CD4-positive, alpha-beta memory T cell (primary cell): Measurements from ENCODE around the gene ARHGAP9. TPM values are rescaled to one million over a fixed set of nuclear protein-coding genes. Genes with fewer than 3 reads are reported as not detected.
A peak's percentile ranks its signal among the peaks of the same experiment; 100 is the strongest.

Experiments used
- CTCF ChIA-PET: fragments of 350-600 bp; sonication (Branson Sonifier 250); formaldehyde crosslinking; loops from one replicate; lab custom pipeline; 2021; ENCODE audit warnings: inconsistent platforms; ENCODE audit not compliant: partially characterized antibody; lab: Charles Lee
- POLR2A ChIA-PET: fragments of 350-600 bp; sonication (Branson Sonifier 250); formaldehyde crosslinking; loops from one replicate; lab custom pipeline; 2021; ENCODE audit not compliant: partially characterized antibody; lab: Charles Lee
- DNase-seq, 5 donors: peaks; one replicate each; pipeline versions ENCODE4 v3.0.0 to v3.0.0-alpha.2; 2020 to 2022; ENCODE audit warnings: mixed read lengths in 1 of 5
- H3K27ac ChIP-seq: one replicate; pipeline ENCODE4 v1.7.0; 2013; ENCODE audit warnings: low read depth, low read length
- H3K27me3 ChIP-seq: 2 replicates; pipeline ENCODE4 v1.7.0; 2013; ENCODE audit warnings: mild to moderate bottlenecking, low read length, moderate library complexity; ENCODE audit not compliant: insufficient read depth
- H3K36me3 ChIP-seq: 2 replicates; pipeline ENCODE4 v1.7.0; 2013; ENCODE audit warnings: mild to moderate bottlenecking, low read length, moderate library complexity; ENCODE audit not compliant: insufficient read depth
- H3K4me1 ChIP-seq: 2 replicates; pipeline ENCODE4 v1.7.0; 2013; ENCODE audit warnings: mild to moderate bottlenecking, low read length, moderate library complexity; ENCODE audit not compliant: insufficient read depth
- H3K4me3 ChIP-seq, 2 donors: one replicate each; pipeline ENCODE4 v1.7.0; 2013; ENCODE audit warnings: low read length in 2 of 2, mild to moderate bottlenecking in 1 of 2
- H3K9me3 ChIP-seq, 2 donors: one replicate each; pipeline ENCODE4 v1.7.0; 2013; ENCODE audit warnings: low read length in 2 of 2, control low read depth in 1 of 2; ENCODE audit not compliant: control insufficient read depth in 1 of 2
- H3K27ac Mint-ChIP-seq, 7 donors: one replicate each; pipeline ENCODE4 v1.8.0; 2020 to 2021; ENCODE audit warnings: mixed read lengths in 7 of 7, mild to moderate bottlenecking in 6 of 7, inconsistent platforms in 3 of 7, moderate library complexity in 3 of 7
- H3K27me3 Mint-ChIP-seq, 2 donors: one replicate each; pipeline ENCODE4 v1.8.0; 2020 to 2021; ENCODE audit warnings: mixed read lengths in 2 of 2
- H3K36me3 Mint-ChIP-seq, 2 donors: one replicate each; pipeline ENCODE4 v1.8.0; 2020 to 2021; ENCODE audit warnings: mixed read lengths in 2 of 2, inconsistent platforms in 1 of 2, mild to moderate bottlenecking in 1 of 2
- H3K4me1 Mint-ChIP-seq, 4 donors: one replicate each; pipeline ENCODE4 v1.8.0; 2020 to 2021; ENCODE audit warnings: mixed read lengths in 4 of 4, mild to moderate bottlenecking in 1 of 4
- H3K4me3 Mint-ChIP-seq, 8 donors: one replicate each; pipeline ENCODE4 v1.8.0; 2020 to 2021; ENCODE audit warnings: mixed read lengths in 8 of 8, mild to moderate bottlenecking in 7 of 8, moderate library complexity in 6 of 8, inconsistent platforms in 3 of 8
- H3K9me3 Mint-ChIP-seq, 8 donors: one replicate each; pipeline ENCODE4 v1.8.0; 2020 to 2021; ENCODE audit warnings: mixed read lengths in 8 of 8, mild to moderate bottlenecking in 5 of 8, inconsistent platforms in 3 of 8, moderate library complexity in 1 of 8
- intact Hi-C: fragments of 100-400 bp; cut with micrococcal nuclease; formaldehyde crosslinking; loops from one replicate; pipeline ENCODE4 v1.15.1; 2023
- polyA plus RNA-seq, 2 donors: library from polyadenylated mRNA; unstranded; fragments of 300-500 nt; fragmentation: Illumina TruSeq; gene quantifications; one replicate each; pipeline ENCODE4 v1.2.3, GENCODE V29; 2021
- total RNA-seq, 2 experiments: library from RNA; stranded (reverse); gene quantifications; one replicate each; pipeline ENCODE4 v1.2.3, GENCODE V29; 2021

The ARHGAP9 gene
- total and polyA plus RNA-seq, 4 experiments from 2014 or later: 206 to 278 (median 241) TPM

DNA sequence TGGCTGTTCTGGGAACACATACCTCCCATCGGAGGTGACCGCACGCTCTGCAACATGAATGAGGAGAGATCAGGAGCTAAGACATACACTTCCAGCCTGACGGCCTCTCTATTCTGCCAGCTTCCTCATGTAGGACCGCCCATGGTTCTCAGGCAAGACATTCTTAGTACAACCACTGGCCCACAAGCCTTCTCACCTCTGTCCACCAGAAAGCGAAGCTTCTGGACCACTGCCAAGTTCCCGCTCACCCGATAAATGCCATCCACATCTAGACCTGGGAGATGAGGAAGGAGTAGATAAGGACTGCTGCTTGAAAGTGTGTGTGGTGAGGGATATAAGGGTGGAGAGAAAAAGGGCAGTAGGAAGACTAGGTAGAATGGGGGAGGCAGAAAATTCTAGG is 5.2 kb downstream of the ARHGAP9 start:
- Histone ChIP-seq H3K9me3 (no peaks in the 10 kb centered on the region), H3K36me3 (peaks cover 54% of the 10 kb centered on the region), H3K4me1 (peaks cover 64% of the 10 kb centered on the region), H3K27ac (no peak overlapping the region), H3K4me3 (no peak overlapping the region), H3K27me3 (no peaks in the 10 kb centered on the region)
- Mint-ChIP-seq H3K27me3 (no peaks in the 10 kb centered on the region), H3K9me3 (peaks cover 0 to 3% (median 0%) of the 10 kb centered on the region in 8 donors), H3K4me3 (peak overlapping the region; percentile 71 to 85 (median 79)), H3K4me1 (peaks cover 37 to 70% (median 53%) of the 10 kb centered on the region in 4 donors), H3K27ac (peak overlapping the region; percentile 60 to 94 (median 82)), H3K36me3 (peaks cover 42 to 70% of the 10 kb centered on the region in 2 donors)
- POLR2A ChIA-PET: interaction anchor here (1.3 to 10.2 kb wide), 4 partner anchors 12 to 267 kb away, joined by 3 to 225 read pairs (median 78); partner anchors contain the start of genes DDIT3, GLI1 and MARS1
- intact Hi-C loops: no loop called here
- CTCF ChIA-PET: interaction anchor here (1.3 to 10.7 kb wide), 5 partner anchors 10 to 29 kb away, joined by 3 to 204 read pairs (median 29); partner anchors contain the start of genes GLI1, INHBE and MARS1
- DNase-seq: no peak

DNA sequence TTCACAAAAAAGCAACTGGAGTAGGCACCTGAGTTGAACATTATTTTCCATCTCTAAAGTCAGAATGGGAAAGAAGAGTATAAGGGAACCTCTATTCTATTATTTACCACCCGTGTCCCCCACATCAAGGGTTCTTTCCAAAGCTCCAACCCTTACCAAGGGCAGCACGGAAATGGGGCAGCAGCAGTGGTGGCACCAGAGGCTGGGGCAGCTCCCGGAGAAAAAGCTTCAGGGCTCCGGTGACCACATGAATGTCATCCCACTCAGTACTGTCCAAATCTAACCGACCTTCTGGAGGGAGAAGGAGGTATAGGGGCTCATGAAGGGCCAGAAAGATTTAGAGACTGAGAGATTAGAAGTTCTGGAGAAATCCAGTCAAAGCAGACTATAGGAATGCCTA is 5.8 kb downstream of the ARHGAP9 start:
- Histone ChIP-seq H3K27ac (no peak overlapping the region), H3K4me1 (peaks cover 59% of the 10 kb centered on the region), H3K36me3 (peaks cover 59% of the 10 kb centered on the region), H3K27me3 (no peaks in the 10 kb centered on the region), H3K9me3 (no peaks in the 10 kb centered on the region), H3K4me3 (no peak overlapping the region)
- H3K27ac Mint-ChIP-seq: peak overlapping the region; percentile 60 to 92 (median 82)
- no peaks in the 10 kb centered on the region for H3K9me3 Mint-ChIP-seq
- intact Hi-C loops: no loop called here
- H3K27me3 Mint-ChIP-seq: no peaks in the 10 kb centered on the region
- peaks cover 46 to 75% of the 10 kb centered on the region in 2 donors for H3K36me3 Mint-ChIP-seq
- CTCF ChIA-PET: interaction anchor here (1.3 to 10.7 kb wide), 5 partner anchors 11 to 30 kb away, joined by 3 to 204 read pairs (median 29); partner anchors contain the start of genes GLI1, INHBE and MARS1
- peak overlapping the region in 7 of 8 donors; percentile 14 to 85 (median 78) for H3K4me3 Mint-ChIP-seq
- no peak for DNase-seq
- POLR2A ChIA-PET: interaction anchor here (7.0 to 10.2 kb wide), 2 partner anchors 12 to 14 kb away, joined by 75 to 225 read pairs; partner anchors contain the start of genes GLI1 and MARS1
- peaks cover 31 to 64% (median 48%) of the 10 kb centered on the region in 4 donors for H3K4me1 Mint-ChIP-seq

- peaks cover 59% of the 10 kb centered on the region for H3K36me3 ChIP-seq
- H3K4me3 ChIP-seq: no peak overlapping the region
- H3K27ac ChIP-seq: no peak overlapping the region
- DNase-seq: peak in 1 of 5 donors; percentile 27
- H3K4me3 Mint-ChIP-seq: peak overlapping the region in 6 of 8 donors; percentile 0 to 84 (median 55)
- H3K9me3 ChIP-seq: no peaks in the 10 kb centered on the region
- H3K27ac Mint-ChIP-seq: peak overlapping the region in 6 of 7 donors; percentile 60 to 92 (median 84)
- peaks cover 0 to under 1% (median 0%) of the 10 kb centered on the region in 8 donors for H3K9me3 Mint-ChIP-seq
- peaks cover 49 to 75% of the 10 kb centered on the region in 2 donors for H3K36me3 Mint-ChIP-seq
- no peaks in the 10 kb centered on the region for H3K27me3 ChIP-seq
- POLR2A ChIA-PET: interaction anchor here (7.0 to 10.2 kb wide), 2 partner anchors 11 to 15 kb away, joined by 75 to 225 read pairs; partner anchors contain the start of genes GLI1 and MARS1
- intact Hi-C loops: no loop called here
- H3K27me3 Mint-ChIP-seq: no peaks in the 10 kb centered on the region
- peaks cover 27 to 61% (median 44%) of the 10 kb centered on the region in 4 donors for H3K4me1 Mint-ChIP-seq
- CTCF ChIA-PET: interaction anchor here (1.3 to 10.7 kb wide), 4 partner anchors 11 to 30 kb away, joined by 3 to 204 read pairs (median 29); partner anchors contain the start of genes GLI1, INHBE and MARS1
- H3K4me1 ChIP-seq: peaks cover 54% of the 10 kb centered on the region
Measured at GRCh38 chr12:57473392-57473791, 6.3 kb downstream of the ARHGAP9 start.

DNA sequence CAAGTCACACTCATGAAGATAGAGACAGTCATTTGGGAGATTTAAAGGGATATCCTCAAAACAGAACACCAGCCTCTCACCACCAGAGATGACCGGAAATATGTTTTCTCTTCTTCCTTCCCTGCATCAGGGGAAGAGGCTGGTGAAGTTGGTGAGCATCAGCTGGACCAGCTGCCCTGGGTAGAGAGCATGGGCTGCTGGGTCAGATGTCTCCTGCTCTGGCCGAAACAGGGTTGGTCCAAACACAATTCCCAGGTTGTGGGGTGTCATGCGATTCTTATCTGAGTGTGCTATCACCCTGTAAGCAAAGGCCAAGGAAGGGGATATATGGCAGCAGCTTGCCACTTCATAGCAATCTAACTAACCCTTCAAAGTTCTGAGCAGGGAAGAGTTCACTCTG is 7.3 kb downstream of the ARHGAP9 start:
- no peak for DNase-seq
- Histone ChIP-seq H3K4me1 (peaks cover 48% of the 10 kb centered on the region), H3K27ac (no peak overlapping the region), H3K4me3 (no peak overlapping the region), H3K9me3 (no peaks in the 10 kb centered on the region), H3K36me3 (peaks cover 59% of the 10 kb centered on the region), H3K27me3 (no peaks in the 10 kb centered on the region)
- H3K36me3 Mint-ChIP-seq: peaks cover 56 to 70% of the 10 kb centered on the region in 2 donors
- H3K27ac Mint-ChIP-seq: peak overlapping the region in 5 of 7 donors; percentile 40 to 75 (median 68)
- ChIA-PET CTCF (interaction anchor here (1.3 to 1.9 kb wide), 4 partner anchors 9 to 111 kb away, joined by 4 to 15 read pairs (median 5); no protein-coding TSS in a partner anchor), POLR2A (interaction anchor here (1.3 to 1.8 kb wide), 3 partner anchors 10 to 48 kb away, joined by 3 to 6 read pairs (median 4); partner anchors contain the start of gene DDIT3)
- intact Hi-C loops: no loop called here
- peaks cover 0 to 2% (median 0%) of the 10 kb centered on the region in 8 donors for H3K9me3 Mint-ChIP-seq
- peak overlapping the region in 3 of 8 donors; percentile 3 to 54 (median 13) for H3K4me3 Mint-ChIP-seq
- peaks cover 24 to 57% (median 41%) of the 10 kb centered on the region in 4 donors for H3K4me1 Mint-ChIP-seq
- no peaks in the 10 kb centered on the region for H3K27me3 Mint-ChIP-seq

DNA sequence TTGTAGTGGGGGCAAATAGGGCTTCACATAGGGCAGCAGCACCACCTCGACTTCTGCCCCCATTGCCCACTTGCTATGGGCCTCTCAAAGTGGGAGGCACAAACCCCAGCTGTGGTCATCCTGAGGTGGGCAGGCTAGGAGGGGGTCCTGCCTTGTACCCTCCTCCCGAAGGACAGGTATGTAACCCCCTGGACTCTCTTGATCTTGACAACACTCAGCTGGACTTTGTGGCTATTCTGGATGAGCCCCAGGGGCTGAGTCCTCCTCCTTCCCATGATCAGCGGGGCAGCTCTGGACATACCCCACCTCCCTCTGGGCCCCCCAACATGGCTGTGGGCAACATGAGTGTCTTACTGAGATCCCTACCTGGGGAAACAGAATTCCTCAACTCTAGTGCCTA is 8.0 kb downstream of the ARHGAP9 start:
- peaks cover 59% of the 10 kb centered on the region for H3K36me3 ChIP-seq
- peaks cover 24 to 50% (median 38%) of the 10 kb centered on the region in 4 donors for H3K4me1 Mint-ChIP-seq
- no peaks in the 10 kb centered on the region for H3K27me3 Mint-ChIP-seq
- H3K9me3 ChIP-seq: no peaks in the 10 kb centered on the region
- ChIA-PET POLR2A (interaction anchor here (1.3 to 3.5 kb wide), 4 partner anchors 8 to 48 kb away, joined by 3 to 22 read pairs (median 5); partner anchors contain the start of genes ARHGAP9 and DDIT3), CTCF (interaction anchor here (1.3 to 1.9 kb wide), 4 partner anchors 8 to 112 kb away, joined by 4 to 15 read pairs (median 5); no protein-coding TSS in a partner anchor)
- H3K4me3 ChIP-seq: no peak overlapping the region
- peak overlapping the region in 5 of 7 donors; percentile 13 to 86 (median 75) for H3K27ac Mint-ChIP-seq
- no peak overlapping the region for H3K4me3 Mint-ChIP-seq
- intact Hi-C loops: no loop called here
- peaks cover 50 to 62% of the 10 kb centered on the region in 2 donors for H3K36me3 Mint-ChIP-seq
- no peak for DNase-seq
- peaks cover 0 to 2% (median 0%) of the 10 kb centered on the region in 8 donors for H3K9me3 Mint-ChIP-seq
- H3K27me3 ChIP-seq: no peaks in the 10 kb centered on the region
- H3K27ac ChIP-seq: no peak overlapping the region
- H3K4me1 ChIP-seq: peaks cover 48% of the 10 kb centered on the region

DNA sequence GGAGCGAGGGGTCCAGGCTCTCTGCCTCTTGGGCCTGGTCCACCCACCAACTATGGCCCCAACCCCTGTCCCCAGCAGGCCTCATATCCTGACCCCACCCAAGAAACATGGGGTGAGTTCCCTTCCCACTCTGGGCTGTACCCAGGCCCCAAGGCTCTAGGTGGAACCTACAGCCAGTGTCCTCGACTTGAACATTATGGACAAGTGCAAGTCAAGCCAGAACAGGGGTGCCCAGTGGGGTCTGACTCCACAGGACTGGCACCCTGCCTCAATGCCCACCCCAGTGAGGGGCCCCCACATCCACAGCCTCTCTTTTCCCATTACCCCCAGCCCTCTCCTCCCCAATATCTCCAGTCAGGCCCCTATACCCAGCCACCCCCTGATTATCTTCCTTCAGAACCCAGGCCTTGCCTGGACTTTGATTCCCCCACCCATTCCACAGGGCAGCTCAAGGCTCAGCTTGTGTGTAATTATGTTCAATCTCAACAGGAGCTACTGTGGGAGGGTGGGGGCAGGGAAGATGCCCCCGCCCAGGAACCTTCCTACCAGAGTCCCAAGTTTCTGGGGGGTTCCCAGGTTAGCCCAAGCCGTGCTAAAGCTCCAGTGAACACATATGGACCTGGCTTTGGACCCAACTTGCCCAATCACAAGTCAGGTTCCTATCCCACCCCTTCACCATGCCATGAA is 8.6 kb downstream of the ARHGAP9 start:
- Histone ChIP-seq H3K27ac (no peak overlapping the region), H3K4me1 (peaks cover 48% of the 10 kb centered on the region)
- peaks cover 45 to 57% of the 10 kb centered on the region in 2 donors for H3K36me3 Mint-ChIP-seq

More for the DNA sequence above, 8.6 kb downstream of the ARHGAP9 start:
- no peaks in the 10 kb centered on the region for H3K27me3 ChIP-seq
- peaks cover 59% of the 10 kb centered on the region for H3K36me3 ChIP-seq
- H3K9me3 ChIP-seq: no peaks in the 10 kb centered on the region
- POLR2A ChIA-PET: interaction anchor here (0.8 to 3.5 kb wide), 5 partner anchors 8 to 283 kb away, joined by 3 to 22 read pairs (median 4); partner anchors contain the start of genes ARHGAP9, DDIT3 and MARCHF9
- no peak overlapping the region for H3K4me3 Mint-ChIP-seq
- peaks cover 0 to 2% (median 0%) of the 10 kb centered on the region in 8 donors for H3K9me3 Mint-ChIP-seq
- H3K27me3 Mint-ChIP-seq: no peaks in the 10 kb centered on the region
- intact Hi-C loops: no loop called here
- DNase-seq: no peak
- H3K4me3 ChIP-seq: no peak overlapping the region
- peaks cover 23 to 44% (median 34%) of the 10 kb centered on the region in 4 donors for H3K4me1 Mint-ChIP-seq
- peak overlapping the region in 4 of 7 donors; percentile 47 to 86 (median 80) for H3K27ac Mint-ChIP-seq
- CTCF ChIA-PET: interaction anchor here (0.7 to 1.9 kb wide), 6 partner anchors 8 to 150 kb away, joined by 3 to 15 read pairs (median 4); no protein-coding TSS in a partner anchor
